Measurements from ENCODE around the gene CSTF2T.

GRCh38 chr10:51744235-51745000 lies 45.0 kb upstream of the CSTF2T start:
- TF ChIP-seq CTCF (IDR thresholded peaks at IDR 0.05 in 8 of 11, conservative IDR thresholded peaks at IDR 0.05 in 3 of 11) (no peak), POLR2A (IDR thresholded peaks at IDR 0.05) (no peak), POLR2AphosphoS5 (IDR thresholded peaks at IDR 0.05) (no peak)

Measured in spleen (tissue), 7 donors.